HepG2 (cell line): ENCODE measurements around the gene HSCB.

Source experiments
- POLR2AphosphoS5 ChIP-seq: IDR thresholded peaks from 2 replicates; pipeline ENCODE4 v1.6.1; 2012; ENCODE audit warnings: low read depth, low read length
- RBFOX2 ChIP-seq: fragments of 200-400 bp; formaldehyde crosslinking; IDR thresholded peaks from 2 replicates; pipeline ENCODE4 v1.6.1; 2017; ENCODE audit warnings: low read depth, mild to moderate bottlenecking, low read length
- TF ChIP-seq, protein P1 (sequence below): sonication (generic); formaldehyde crosslinking; IDR thresholded peaks from 2 replicates; pipeline ENCODE4 v1.4.0; 2020; ENCODE audit warnings: mild to moderate bottlenecking, missing genetic modification reagents
- TF ChIP-seq, protein P2 (sequence below): sonication (generic); formaldehyde crosslinking; IDR thresholded peaks from 2 replicates; pipeline ENCODE4 v1.4.0; 2020; ENCODE audit warnings: missing genetic modification reagents

DNA sequence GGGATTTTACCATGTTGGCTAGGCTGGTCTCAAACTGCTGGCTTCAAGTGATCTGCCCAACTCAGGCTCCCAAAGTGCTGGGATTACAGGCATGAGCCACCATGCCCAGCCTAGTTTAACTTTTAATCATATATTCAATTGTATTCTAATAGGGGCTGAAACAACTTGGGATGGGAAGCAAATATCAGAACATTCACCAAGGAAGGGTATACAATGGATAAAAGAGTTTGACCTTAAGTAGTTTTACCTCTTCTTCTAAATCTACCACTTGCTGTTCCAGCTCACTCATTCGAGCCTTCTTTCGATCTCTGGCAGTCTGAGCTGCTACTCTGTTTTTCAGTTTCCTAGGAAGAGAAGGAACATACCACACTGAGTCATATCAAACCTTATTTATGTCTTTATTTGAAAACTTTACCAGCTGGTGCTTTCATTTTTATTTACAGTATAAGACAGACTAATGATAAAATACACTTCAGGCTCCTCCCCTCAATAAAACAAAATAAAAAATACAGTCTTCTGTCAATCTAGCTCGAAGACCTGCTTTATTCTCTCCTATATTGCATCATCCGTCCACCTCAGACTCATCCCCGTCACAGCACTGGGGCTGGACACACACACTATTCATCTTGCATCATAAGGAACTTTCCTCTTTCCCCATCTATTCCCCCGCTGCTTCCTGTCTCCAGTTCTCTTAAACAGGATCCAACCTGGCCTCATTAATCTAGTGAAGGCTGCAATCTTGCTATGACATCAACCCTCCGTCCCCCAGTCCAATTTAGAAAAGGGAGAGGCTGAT lies 57.2 kb downstream of the HSCB start:
- TF ChIP-seq, protein P1, sequence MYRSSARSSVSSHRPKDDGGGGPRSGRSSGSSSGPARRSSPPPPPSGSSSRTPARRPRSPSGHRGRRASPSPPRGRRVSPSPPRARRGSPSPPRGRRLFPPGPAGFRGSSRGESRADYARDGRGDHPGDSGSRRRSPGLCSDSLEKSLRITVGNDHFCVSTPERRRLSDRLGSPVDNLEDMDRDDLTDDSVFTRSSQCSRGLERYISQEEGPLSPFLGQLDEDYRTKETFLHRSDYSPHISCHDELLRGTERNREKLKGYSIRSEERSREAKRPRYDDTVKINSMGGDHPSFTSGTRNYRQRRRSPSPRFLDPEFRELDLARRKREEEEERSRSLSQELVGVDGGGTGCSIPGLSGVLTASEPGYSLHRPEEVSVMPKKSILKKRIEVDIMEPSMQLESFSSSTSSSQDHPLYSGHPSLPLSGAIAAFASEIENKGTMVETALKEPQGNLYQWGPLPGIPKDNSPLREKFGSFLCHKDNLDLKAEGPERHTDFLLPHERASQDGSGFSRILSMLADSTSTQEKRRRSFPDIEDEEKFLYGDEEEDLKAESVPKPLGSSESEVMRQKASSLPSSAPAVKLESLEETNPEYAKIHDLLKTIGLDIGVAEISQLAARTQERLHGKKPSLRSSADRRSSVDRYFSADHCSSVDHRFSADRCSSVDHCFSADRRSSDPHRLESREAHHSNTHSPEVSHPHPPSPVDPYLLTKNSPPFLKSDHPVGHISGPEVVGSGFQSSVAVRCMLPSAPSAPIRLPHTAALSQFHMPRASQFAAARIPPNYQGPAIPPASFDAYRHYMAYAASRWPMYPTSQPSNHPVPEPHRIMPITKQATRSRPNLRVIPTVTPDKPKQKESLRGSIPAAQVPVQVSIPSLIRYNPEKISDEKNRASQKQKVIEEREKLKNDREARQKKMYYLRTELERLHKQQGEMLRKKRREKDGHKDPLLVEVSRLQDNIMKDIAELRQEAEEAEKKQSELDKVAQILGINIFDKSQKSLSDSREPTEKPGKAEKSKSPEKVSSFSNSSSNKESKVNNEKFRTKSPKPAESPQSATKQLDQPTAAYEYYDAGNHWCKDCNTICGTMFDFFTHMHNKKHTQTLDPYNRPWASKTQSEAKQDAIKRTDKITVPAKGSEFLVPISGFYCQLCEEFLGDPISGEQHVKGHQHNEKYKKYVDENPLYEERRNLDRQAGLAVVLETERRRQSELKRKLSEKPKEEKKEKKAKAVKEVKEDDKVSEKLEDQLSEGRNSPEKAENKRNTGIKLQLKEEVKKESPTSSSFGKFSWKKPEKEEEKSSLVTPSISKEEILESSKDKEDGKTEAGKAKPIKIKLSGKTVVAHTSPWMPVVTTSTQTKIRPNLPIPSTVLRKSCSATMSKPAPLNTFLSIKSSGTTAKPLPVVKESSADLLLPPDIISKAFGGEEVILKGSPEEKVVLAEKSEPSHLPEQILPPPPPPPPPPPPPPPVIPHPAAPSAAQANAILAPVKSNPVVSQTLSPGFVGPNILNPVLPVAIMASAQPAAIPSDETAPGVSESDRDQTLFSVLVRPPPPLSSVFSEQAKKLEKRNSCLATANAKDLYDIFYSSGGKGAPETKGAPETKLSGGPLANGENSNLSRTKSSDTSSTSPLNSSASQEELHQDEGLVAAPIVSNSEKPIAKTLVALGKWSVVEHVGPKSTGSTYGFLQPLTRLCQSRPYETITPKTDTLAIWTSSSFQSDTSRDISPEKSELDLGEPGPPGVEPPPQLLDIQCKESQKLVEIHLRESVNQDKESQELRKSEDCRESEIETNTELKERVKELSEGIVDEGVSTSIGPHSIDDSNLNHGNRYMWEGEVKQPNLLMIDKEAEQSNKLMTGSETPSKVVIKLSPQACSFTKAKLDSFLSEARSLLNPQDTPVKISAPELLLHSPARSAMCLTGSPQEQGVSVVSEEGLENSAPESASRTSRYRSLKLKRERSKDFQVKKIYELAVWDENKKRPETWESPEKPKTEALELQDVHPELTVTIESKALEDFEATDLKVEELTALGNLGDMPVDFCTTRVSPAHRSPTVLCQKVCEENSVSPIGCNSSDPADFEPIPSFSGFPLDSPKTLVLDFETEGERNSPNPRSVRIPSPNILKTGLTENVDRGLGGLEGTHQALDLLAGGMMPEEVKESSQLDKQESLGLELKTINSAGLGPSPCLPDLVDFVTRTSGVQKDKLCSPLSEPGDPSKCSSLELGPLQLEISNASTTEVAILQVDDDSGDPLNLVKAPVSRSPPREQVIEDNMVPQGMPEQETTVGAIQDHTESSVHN (CRISPR knock-in tag) = no peak
- TF ChIP-seq RBFOX2 = peak; percentile 80
- peak; percentile 43 for TF ChIP-seq POLR2AphosphoS5
- TF ChIP-seq, protein P2, sequence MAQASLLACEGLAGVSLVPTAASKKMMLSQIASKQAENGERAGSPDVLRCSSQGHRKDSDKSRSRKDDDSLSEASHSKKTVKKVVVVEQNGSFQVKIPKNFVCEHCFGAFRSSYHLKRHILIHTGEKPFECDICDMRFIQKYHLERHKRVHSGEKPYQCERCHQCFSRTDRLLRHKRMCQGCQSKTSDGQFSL = no peak
